GM12891 (cell line): Measurements from ENCODE around the gene ZCCHC18.

Experiments used
- DNase-seq: peaks from one replicate; pipeline ENCODE4 v3.0.0; 2011; ENCODE audit warnings: low spot score; ENCODE audit not compliant: insufficient read length
- FAIRE-seq: peaks from 2 replicates; lab custom pipeline; 2011; peaks lifted over from hg19 to GRCh38; lab: Jason Lieb, UNC
- PAX5 ChIP-seq: IDR thresholded peaks from 2 replicates; pipeline ENCODE4 v1.6.1; 2011; ENCODE audit warnings: low read length, moderate library complexity, mild to moderate bottlenecking; ENCODE audit not compliant: insufficient read depth, severe bottlenecking
- POLR2A ChIP-seq: IDR thresholded peaks from 2 replicates; pipeline ENCODE4 v1.6.1; 2011; ENCODE audit warnings: low read depth, low read length, control low read depth
- POLR2AphosphoS5 ChIP-seq: IDR thresholded peaks from 2 replicates; pipeline ENCODE4 v1.6.1; 2011; ENCODE audit warnings: low read depth, low read length, control low read depth
- POU2F2 ChIP-seq: IDR thresholded peaks from 2 replicates; pipeline ENCODE4 v1.6.1; 2011; ENCODE audit warnings: low read depth, mild to moderate bottlenecking, control low read depth, low read length, moderate library complexity
- SPI1 ChIP-seq: IDR thresholded peaks from 2 replicates; pipeline ENCODE4 v1.6.1; 2011; ENCODE audit warnings: low read depth, low read length, control low read depth
- TAF1 ChIP-seq: IDR thresholded peaks from 2 replicates; pipeline ENCODE4 v1.6.1; 2011; ENCODE audit warnings: low read depth, low read length, control low read depth

The ZCCHC18 gene

GRCh38 chrX:104130808-104131207 is 18.5 kb downstream of the ZCCHC18 start:
- FAIRE-seq = no peak
- no peak for DNase-seq
- TF ChIP-seq PAX5 = no peak
- TF ChIP-seq TAF1 = no peak
- TF ChIP-seq POLR2A = no peak
- TF ChIP-seq POU2F2 = no peak
- TF ChIP-seq POLR2AphosphoS5 = no peak
- no peak for TF ChIP-seq SPI1

DNA sequence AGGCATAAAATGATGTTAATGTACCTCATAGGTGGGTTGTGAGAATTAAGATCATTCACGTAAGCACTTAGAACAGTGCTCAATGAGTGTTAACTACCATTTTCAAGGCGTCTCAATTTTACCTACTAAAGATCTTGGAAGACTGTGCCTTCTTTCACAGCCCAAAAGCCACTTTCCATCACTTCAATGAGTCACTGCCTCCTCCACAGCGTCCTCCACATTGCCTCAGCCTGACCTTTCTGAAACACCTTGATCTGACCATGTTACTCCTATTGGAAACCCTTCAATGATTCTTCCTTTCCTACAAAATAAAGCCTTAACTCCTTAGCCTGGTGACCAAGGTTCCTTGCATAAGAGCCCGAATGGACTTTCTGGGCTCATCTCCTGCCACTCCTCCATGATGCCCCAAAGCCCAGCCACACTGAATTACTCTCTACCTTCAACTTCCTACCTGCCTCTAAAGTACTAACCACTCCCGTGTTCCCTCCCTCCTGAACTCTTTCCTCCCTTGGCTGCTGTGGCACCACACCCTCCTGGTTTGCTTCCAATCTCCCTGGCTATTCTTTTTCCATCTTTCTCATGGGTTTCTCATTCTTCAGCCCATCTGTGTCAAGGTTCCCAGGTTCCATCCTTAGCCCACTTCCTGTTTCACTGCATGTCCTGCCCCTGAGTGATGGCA is 22.4 kb downstream of the ZCCHC18 start:
- DNase-seq (no peak), FAIRE-seq (no peak)
- no peak for TF ChIP-seq TAF1
- TF ChIP-seq POLR2AphosphoS5 = no peak
- TF ChIP-seq PAX5 = no peak
- TF ChIP-seq POLR2A = no peak
- TF ChIP-seq POU2F2 = no peak
- TF ChIP-seq SPI1 = no peak

- no peak for DNase-seq
- TF ChIP-seq POU2F2 (no peak), POLR2AphosphoS5 (no peak), SPI1 (no peak), PAX5 (no peak), TAF1 (no peak), POLR2A (no peak)
- peak; percentile 43 for FAIRE-seq
These were observed 23.4 kb downstream of the ZCCHC18 start for GRCh38 chrX:104135677-104136076.

DNA sequence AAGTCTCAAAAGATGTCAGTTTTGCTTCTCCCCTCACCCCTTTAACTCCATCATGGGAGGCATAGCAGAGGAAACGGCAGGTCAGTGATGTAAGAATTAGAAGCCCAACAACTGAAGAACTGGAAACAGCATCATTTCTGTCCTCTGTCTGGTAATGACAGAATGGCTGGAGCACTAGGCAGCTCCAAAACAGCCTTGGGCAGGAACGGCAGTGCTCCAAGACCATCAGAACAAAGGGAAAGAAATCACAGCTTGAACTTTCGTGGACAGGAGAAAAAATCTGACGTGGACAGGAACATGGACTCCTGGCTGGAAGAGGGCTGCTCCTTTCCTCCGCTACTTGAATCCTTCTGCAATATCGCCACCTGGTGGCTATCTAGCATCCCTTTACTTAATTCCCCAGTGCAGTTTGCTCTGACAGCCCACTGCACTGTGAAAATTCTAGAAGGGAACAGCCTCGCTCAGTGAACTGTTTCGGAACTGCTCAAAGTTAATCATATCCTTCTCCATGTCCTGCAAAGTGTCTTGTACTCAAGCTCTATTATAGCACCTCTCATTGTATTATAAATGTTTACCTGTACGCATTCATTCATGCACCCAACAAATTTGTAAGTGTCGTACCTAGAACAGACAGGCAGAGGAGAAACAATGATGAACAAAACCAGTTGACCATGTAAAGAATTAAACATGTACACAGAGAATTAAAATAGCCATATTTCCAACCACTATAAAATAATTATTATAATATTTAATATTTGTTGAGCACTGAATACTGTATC is 24.1 kb downstream of the ZCCHC18 start:
- DNase-seq (peak; percentile 26), FAIRE-seq (peak; percentile 95)
- TF ChIP-seq POLR2A (no peak), SPI1 (no peak), POU2F2 (no peak), POLR2AphosphoS5 (no peak), TAF1 (no peak), PAX5 (no peak)

DNA sequence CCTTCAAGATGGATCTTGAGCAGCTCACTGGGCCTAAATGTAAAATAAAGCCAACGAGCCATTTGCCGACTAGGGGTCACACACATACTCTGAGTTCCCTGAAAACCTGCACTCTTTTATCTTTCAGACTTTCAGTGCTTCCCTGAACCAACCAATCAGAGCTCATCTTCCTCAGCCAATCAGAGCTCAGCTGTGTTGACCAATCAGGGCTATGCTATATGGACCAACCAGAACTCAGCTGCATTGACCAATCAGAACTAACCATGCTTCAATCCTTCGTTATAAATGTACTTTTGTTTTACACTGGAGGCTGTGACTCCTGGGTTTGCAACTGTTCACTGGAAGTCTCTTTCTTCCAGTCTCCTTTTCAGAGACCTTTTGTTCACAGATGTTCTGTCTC is 25.2 kb downstream of the ZCCHC18 start:
- DNase-seq = no peak
- TF ChIP-seq POLR2AphosphoS5 = no peak
- TF ChIP-seq TAF1 = no peak
- no peak for TF ChIP-seq POU2F2
- TF ChIP-seq SPI1 = no peak
- no peak for TF ChIP-seq POLR2A
- TF ChIP-seq PAX5 = no peak
- no peak for FAIRE-seq

DNA sequence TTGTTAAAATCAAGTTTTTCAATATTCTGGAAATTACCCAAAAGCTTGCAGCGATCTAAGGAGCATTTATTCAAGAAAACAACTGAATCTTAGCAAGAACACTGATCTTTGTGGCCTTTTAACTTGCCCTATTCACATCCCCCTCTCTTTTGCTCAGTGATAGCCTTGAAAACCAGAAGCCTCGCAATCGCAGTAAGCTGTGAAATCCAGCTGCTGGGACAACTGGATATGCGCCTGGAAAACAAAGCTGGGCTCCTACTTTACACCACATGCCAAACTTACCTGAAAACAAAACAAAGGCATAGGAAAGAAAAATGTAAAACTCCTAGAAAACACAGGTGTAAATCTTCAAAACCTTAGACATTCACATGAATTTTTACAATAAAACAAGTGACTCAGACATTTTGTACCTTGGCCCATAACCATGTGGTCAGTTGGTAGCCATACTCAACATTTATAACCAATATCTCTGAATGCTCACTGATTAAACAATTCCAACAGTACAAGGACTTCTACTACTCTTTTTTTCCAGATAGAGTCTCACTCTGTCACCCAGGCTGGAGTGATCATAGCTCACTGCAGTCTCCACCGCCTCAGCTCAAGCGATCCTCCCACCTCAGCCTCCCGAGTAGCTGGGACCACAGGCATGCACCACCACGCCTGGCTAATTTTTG is 28.9 kb downstream of the ZCCHC18 start:
- FAIRE-seq = no peak

GRCh38 chrX:104151037-104151436 is 38.7 kb downstream of the ZCCHC18 start:
- FAIRE-seq (no peak), DNase-seq (no peak)
- TF ChIP-seq POLR2AphosphoS5 (no peak), POU2F2 (no peak), POLR2A (no peak)

More for the DNA sequence above, 28.9 kb downstream of the ZCCHC18 start:
- TF ChIP-seq PAX5 (no peak), TAF1 (no peak), POU2F2 (no peak), POLR2AphosphoS5 (no peak), SPI1 (no peak), POLR2A (no peak)
- DNase-seq = no peak

GRCh38 chrX:104156630-104157529 is 44.6 kb downstream of the ZCCHC18 start, which contains the start of gene SLC25A53:
Gene SLC25A53, minus strand, starts transcription at chrX:104157009. Its CDS starts 51,752 bp downstream, at chrX:104105257.
- peak; percentile 19 for DNase-seq
- TF ChIP-seq POLR2AphosphoS5 = peak; percentile 62
- TF ChIP-seq POLR2A = peak; percentile 72
- 0 out of 2 replicates have a peak, but pooled peaks have one; percentile 14 for TF ChIP-seq POU2F2
- TF ChIP-seq TAF1 = peak; percentile 55; the same call in 1 of the 2 replicates
- no peak for TF ChIP-seq PAX5
- TF ChIP-seq SPI1 = peak; percentile 23; the same call in 1 of the 2 replicates
- peak; percentile 91 for FAIRE-seq
